K562 (cell line): ENCODE data around the gene ITSN1. TPM values are rescaled to one million over a fixed set of nuclear protein-coding genes. Genes with fewer than 3 reads are reported as not detected.
A peak's percentile ranks its signal among the peaks of the same experiment; 100 is the strongest.

Experiments
- CXXC5 ChIP-seq: fragments of 250-450 bp; sonication (Bioruptor Pico); IDR thresholded peaks from 2 replicates; pipeline ENCODE4 v1.8.0; 2022; ENCODE audit warnings: inconsistent platforms, mild to moderate bottlenecking, moderate library complexity
- DDX20 ChIP-seq: fragments of 450-650 bp; IDR thresholded peaks from 2 replicates; pipeline ENCODE4 v1.6.1; 2016; ENCODE audit warnings: missing genetic modification characterization, low read depth, mild to moderate bottlenecking, missing compliant biosample characterization, moderate library complexity
- FIP1L1 ChIP-seq: fragments of 200-400 bp; formaldehyde crosslinking; IDR thresholded peaks from 2 replicates; pipeline ENCODE4 v1.6.1; 2018; ENCODE audit warnings: mild to moderate bottlenecking, low read depth, low read length; ENCODE audit not compliant: poor library complexity, severe bottlenecking
- HMG20B ChIP-seq: fragments of 250-450 bp; sonication (Bioruptor Pico); IDR thresholded peaks from 2 replicates; pipeline ENCODE4 v1.5.0; 2021; ENCODE audit warnings: mild to moderate bottlenecking
- HNRNPL ChIP-seq: fragments of 200-400 bp; formaldehyde crosslinking; IDR thresholded peaks from 2 replicates; pipeline ENCODE4 v1.6.1; 2017; ENCODE audit warnings: low read depth, mild to moderate bottlenecking, low read length
- MYC ChIP-seq, 2 experiments: fragments of 250-450 bp in 1 of 2; sonication (Bioruptor Pico) in 1 of 2; IDR thresholded peaks; 2 replicates each; pipeline versions ENCODE4 v1.5.1 to v1.6.1; 2012 to 2021; ENCODE audit warnings: low read depth in 2 of 2, borderline replicate concordance in 1 of 2, improper control_type of control experiment in 1 of 2, low read length in 1 of 2, mild to moderate bottlenecking in 1 of 2, moderate library complexity in 1 of 2
- PHB2 ChIP-seq: fragments of 450-650 bp; IDR thresholded peaks from 2 replicates; pipeline ENCODE4 v1.6.1; 2017; ENCODE audit warnings: low read depth
- PML ChIP-seq: IDR thresholded peaks from 2 replicates; pipeline ENCODE4 v1.6.1; 2012; ENCODE audit warnings: low read length, inconsistent platforms
- POLR2B ChIP-seq: fragments of 450-650 bp; IDR thresholded peaks from 2 replicates; pipeline ENCODE4 v1.6.1; 2018; ENCODE audit warnings: low read depth; ENCODE audit not compliant: partially characterized antibody
- SRSF1 ChIP-seq: fragments of 200-400 bp; formaldehyde crosslinking; IDR thresholded peaks from 2 replicates; pipeline ENCODE4 v1.6.1; 2017; ENCODE audit warnings: mild to moderate bottlenecking, low read depth, low read length, moderate library complexity
- TAF7 ChIP-seq: fragments of 450-650 bp; IDR thresholded peaks from 2 replicates; pipeline ENCODE4 v1.6.1; 2016; ENCODE audit warnings: missing genetic modification characterization, missing compliant biosample characterization
- ZC3H4 ChIP-seq: sonication (generic); formaldehyde crosslinking; IDR thresholded peaks from 2 replicates; pipeline ENCODE4 v1.9.0; 2021; ENCODE audit warnings: missing genetic modification reagents, borderline replicate concordance
- ZNF174 ChIP-seq: fragments of 250-450 bp; sonication (Bioruptor Pico); IDR thresholded peaks from 2 replicates; pipeline ENCODE4 v1.4.0; 2020; ENCODE audit warnings: mild to moderate bottlenecking
- ZNF318 ChIP-seq, 2 experiments: fragments of 450-650 bp; IDR thresholded peaks; 2 replicates each; pipeline ENCODE4 v1.6.1; 2016; ENCODE audit warnings: mild to moderate bottlenecking in 2 of 2, borderline replicate concordance in 1 of 2, low read depth in 1 of 2, moderate library complexity in 1 of 2
- ZNF77 ChIP-seq: fragments of 250-450 bp; sonication (Bioruptor Pico); IDR thresholded peaks from 2 replicates; pipeline ENCODE4 v1.5.0; 2020
- polyA plus RNA-seq, 8 experiments: library from polyadenylated mRNA; depleted of rRNA in 4 of 8; stranded (reverse) in 5 of 8; unstranded in 3 of 8; fragments of >200 nt; fragmentation: Nextera tagmentation in 2 of 8; fragmentation: Illumina TruSeq in 1 of 8; extraction: Ambion mirVana in 2 of 8; extraction: Trizol in 1 of 8; gene quantifications; 2 replicates each; pipeline versions ENCODE4 v1.2.1 to v1.2.3, GENCODE V29; 2011 to 2014; ENCODE audit warnings: inconsistent platforms in 1 of 8, missing spikeins in 1 of 8
- total RNA-seq, 7 experiments: library from RNA; depleted of rRNA in 6 of 7; stranded (reverse); fragments of >200 nt in 6 of 7; fragmentation: Illumina TruSeq in 2 of 7; extraction: Trizol in 2 of 7; gene quantifications; 2 replicates each; pipeline versions ENCODE4 v1.2.1 to v1.2.3, GENCODE V29; 2011 to 2021; ENCODE audit warnings: low replicate concordance in 1 of 7

ITSN1 gene
- total and polyA plus RNA-seq, 9 of the 15 experiments (the other 6 are each of a cell fraction or from before 2014, with no cell fraction given), result 1.1 to 12.6 (median 4.8) TPM

GRCh38 chr21:33761441-33762036 lies 119.2 kb downstream of the ITSN1 start (continued):
- TF ChIP-seq FIP1L1, result no peak
- no peak for TF ChIP-seq TAF7
- no peak for TF ChIP-seq SRSF1
- TF ChIP-seq CXXC5 (CRISPR knock-in tag), result 0 out of 2 replicates have a peak, but pooled peaks have one; percentile 28
- TF ChIP-seq MYC (IDR thresholded peaks at IDR 0.05; ENCODE audit: low read depth, low read length), result no peak
- no peak for TF ChIP-seq MYC (CRISPR knock-in tag; IDR thresholded peaks at IDR 0.05; ENCODE audit: borderline replicate concordance, low read depth)
- TF ChIP-seq ZNF174 (CRISPR knock-in tag), result no peak
- no peak for TF ChIP-seq ZC3H4
- no peak for TF ChIP-seq PHB2
- no peak for TF ChIP-seq HMG20B (CRISPR knock-in tag)
- TF ChIP-seq DDX20, result no peak
- TF ChIP-seq ZNF318 (IDR thresholded peaks at IDR 0.05; ENCODE audit: borderline replicate concordance in 1 of 2, low read depth in 1 of 2), result peak; percentile 66 to 82; a peak in 3 of 4 replicates
- no peak for TF ChIP-seq PML
- TF ChIP-seq ZNF77 (CRISPR knock-in tag), result no peak
- TF ChIP-seq POLR2B, result no peak
- no peak for TF ChIP-seq HNRNPL
